HepG2 (cell line): ENCODE measurements around the gene TMEM170B.

Experiments used
- CHD4 ChIP-seq: fragments of 200-600 bp; sonication (generic); IDR thresholded peaks from 2 replicates; pipeline ENCODE4 v1.7.0; 2017; ENCODE audit warnings: mild to moderate bottlenecking, low read length, borderline replicate concordance
- GPN1 ChIP-seq: sonication (generic); formaldehyde crosslinking; IDR thresholded peaks from 2 replicates; pipeline ENCODE4 v1.5.1; 2020; ENCODE audit warnings: missing genetic modification reagents, borderline replicate concordance
- MIXL1 ChIP-seq: IDR thresholded peaks from 2 replicates; pipeline ENCODE4 v1.6.1; 2016
- NFKBIZ ChIP-seq: IDR thresholded peaks from 2 replicates; pipeline ENCODE4 v1.6.1; 2018; ENCODE audit warnings: missing genetic modification reagents, missing compliant biosample characterization
- U2AF2 ChIP-seq: fragments of 200-400 bp; formaldehyde crosslinking; IDR thresholded peaks from 2 replicates; pipeline ENCODE4 v1.6.1; 2017; ENCODE audit warnings: low read depth, mild to moderate bottlenecking, low read length
- TF ChIP-seq, protein P1 (sequence below): sonication (generic); formaldehyde crosslinking; IDR thresholded peaks from 2 replicates; pipeline ENCODE4 v1.5.0; 2020; ENCODE audit warnings: mild to moderate bottlenecking, missing genetic modification reagents, moderate library complexity

DNA sequence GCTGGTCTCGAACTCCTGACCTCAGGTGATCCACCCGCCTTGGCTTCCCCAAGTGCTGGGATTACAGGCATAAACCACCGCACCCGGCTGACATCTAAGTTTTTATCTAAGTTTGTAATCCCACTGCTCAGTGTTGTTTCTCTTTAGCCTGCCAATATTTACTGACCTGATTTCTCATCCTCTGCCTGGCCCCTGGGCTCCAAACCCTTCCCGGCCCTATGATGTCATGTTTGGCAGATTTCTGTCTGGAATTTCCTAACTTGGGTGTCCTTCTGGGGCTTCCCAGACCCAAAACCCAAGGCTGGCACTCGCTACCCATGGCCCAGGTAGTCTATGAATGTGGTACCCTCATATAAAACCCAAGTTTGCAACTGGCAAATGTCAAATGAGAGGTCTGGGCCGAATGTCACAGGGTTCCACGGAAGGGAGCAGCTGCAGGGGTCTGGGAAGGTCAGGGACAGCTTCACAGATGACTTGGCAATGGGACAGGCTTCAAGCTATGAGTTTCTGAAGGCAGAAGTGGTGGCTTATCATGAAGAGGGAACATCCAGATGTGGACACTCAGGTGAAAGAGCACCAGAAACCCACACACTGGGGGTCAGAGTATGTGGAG lies 54.9 kb downstream of the TMEM170B start:
- TF ChIP-seq, protein P1, sequence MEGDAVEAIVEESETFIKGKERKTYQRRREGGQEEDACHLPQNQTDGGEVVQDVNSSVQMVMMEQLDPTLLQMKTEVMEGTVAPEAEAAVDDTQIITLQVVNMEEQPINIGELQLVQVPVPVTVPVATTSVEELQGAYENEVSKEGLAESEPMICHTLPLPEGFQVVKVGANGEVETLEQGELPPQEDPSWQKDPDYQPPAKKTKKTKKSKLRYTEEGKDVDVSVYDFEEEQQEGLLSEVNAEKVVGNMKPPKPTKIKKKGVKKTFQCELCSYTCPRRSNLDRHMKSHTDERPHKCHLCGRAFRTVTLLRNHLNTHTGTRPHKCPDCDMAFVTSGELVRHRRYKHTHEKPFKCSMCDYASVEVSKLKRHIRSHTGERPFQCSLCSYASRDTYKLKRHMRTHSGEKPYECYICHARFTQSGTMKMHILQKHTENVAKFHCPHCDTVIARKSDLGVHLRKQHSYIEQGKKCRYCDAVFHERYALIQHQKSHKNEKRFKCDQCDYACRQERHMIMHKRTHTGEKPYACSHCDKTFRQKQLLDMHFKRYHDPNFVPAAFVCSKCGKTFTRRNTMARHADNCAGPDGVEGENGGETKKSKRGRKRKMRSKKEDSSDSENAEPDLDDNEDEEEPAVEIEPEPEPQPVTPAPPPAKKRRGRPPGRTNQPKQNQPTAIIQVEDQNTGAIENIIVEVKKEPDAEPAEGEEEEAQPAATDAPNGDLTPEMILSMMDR (CRISPR knock-in tag): no peak
- TF ChIP-seq NFKBIZ (no peak), MIXL1 (CRISPR knock-in tag) (no peak), CHD4 (no peak), U2AF2 (no peak), GPN1 (CRISPR knock-in tag) (no peak)
